Pancreas (tissue), 10 donors: Measurements from ENCODE around the gene RAB41. TPM values are rescaled to one million over a fixed set of nuclear protein-coding genes. Genes with fewer than 3 reads are reported as not detected.
"Not testable (repeated sequence)": the region's sequence is repeated elsewhere in the genome, so short reads cannot be mapped to it uniquely, and the experiment has no call there.

Experiments
- ATAC-seq, 4 donors: fragments of 200-7000 bp; cut with Tn5 transposase; one replicate each; pipeline versions ENCODE4 v1.8.0 to v1.9.1; 2020; ENCODE audit warnings: mild to moderate bottlenecking in 4 of 4, moderate library complexity in 4 of 4
- DNase-seq, 6 donors: peaks; one replicate each; pipeline ENCODE4 v3.0.0-alpha.2; 2020
- FAIRE-seq: peaks from 2 replicates; lab custom pipeline; 2012; peaks lifted over from hg19 to GRCh38; lab: Jason Lieb, UNC
- H3K27ac ChIP-seq, 4 donors: fragments of 200-600 bp; sonication (generic); 1 replicate in 3 of 4; 2 replicates in 1 of 4; pipeline versions ENCODE4 v1.5.0 to v1.8.0; 2020
- H3K27me3 ChIP-seq, 4 donors: fragments of 200-600 bp; one replicate each; pipeline ENCODE4 v1.8.0; 2021
- H3K36me3 ChIP-seq, 3 donors: fragments of 200-600 bp; sonication (generic) in 1 of 3; one replicate each; pipeline versions ENCODE4 v1.5.0 to v1.8.0; 2020 to 2021
- H3K4me1 ChIP-seq, 3 donors: fragments of 200-600 bp; one replicate each; pipeline ENCODE4 v1.8.0; 2021
- H3K4me3 ChIP-seq, 4 donors: fragments of 200-600 bp; sonication (generic) in 2 of 4; one replicate each; pipeline versions ENCODE4 v1.5.0 to v1.8.0; 2020 to 2021
- H3K9me3 ChIP-seq, 4 donors: fragments of 200-600 bp; one replicate each; pipeline ENCODE4 v1.8.0; 2021
- WGBS, 2 donors: extraction: QIAGEN DNeasy Blood & Tissue Kit; methylation state at CpG; one replicate each; pipeline ENCODE4 v1.1.7; 2013; 5-methylcytosine and 5-hydroxymethylcytosine counted together
- intact Hi-C, 3 donors: fragments of 100-400 bp; cut with DNase I; formaldehyde crosslinking; loops; one replicate each; pipeline versions ENCODE4 v1.11.1 to v1.14.2; 2022
- polyA plus RNA-seq, 2 donors: library from polyadenylated mRNA; stranded (reverse); fragments of 200-250 nt; gene quantifications; one replicate each; pipeline ENCODE4 v1.2.3, GENCODE V29; 2013
- total RNA-seq, 6 donors: library from RNA; stranded (reverse); fragmentation: NEBNext Ultra II Directional in 4 of 6; extraction: Animal tissue kit (Norgen Biotek cat#: 25700) in 4 of 6; gene quantifications; one replicate each; pipeline versions ENCODE4 v1.2.1 to v1.2.4, GENCODE V29; 2021 to 2023
- TF ChIP-seq, protein P1 (sequence below), 4 donors: fragments of 200-600 bp; sonication (generic) in 3 of 4; IDR thresholded peaks; one replicate each; pipeline versions ENCODE4 v1.5.0 to v1.8.0; 2021; ENCODE audit warnings: antibody characterized with exemption in 4 of 4
- donor health status: healthy with polysubstance abuse.
- donor health status: DM: no; HTN: no; CAD: no; lungs with moderate emphysema.
- donor health status: DM: no; HTN: no; CAD: no.
- donor health status: control.
- donor health status: control.
- donor health status: Bipolar disorder and iron deficiency.
- donor health status: DM: yes; HTN: yes; CAD: no.
- donor health status: DM: no; HTN: no; CAD: no.
- donor health status: DM: no; HTN: no; CAD: no.
- donor health status: DM: yes; HTN: yes; CAD: no.

Gene RAB41
- total and polyA plus RNA-seq, 8 donors: not detected

DNA sequence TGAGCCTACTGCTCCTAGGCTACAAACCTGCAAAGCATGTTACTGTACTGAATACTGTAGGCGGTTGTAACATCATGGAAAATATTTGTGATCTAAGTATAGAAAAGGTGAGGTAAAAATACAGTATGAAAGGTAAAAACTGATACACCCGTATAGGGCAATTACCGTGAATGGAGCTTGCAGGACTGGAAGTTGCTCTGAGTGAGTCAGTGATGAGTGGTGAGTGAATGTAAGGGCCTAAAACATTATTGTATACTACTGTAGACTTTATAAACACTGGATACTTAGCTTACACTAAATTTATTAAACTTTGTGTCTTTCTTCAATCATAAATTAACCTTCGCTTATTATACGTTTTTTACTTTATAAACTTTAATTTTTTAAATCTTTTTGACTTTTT, 11.6 kb downstream of the RAB41 start:
- no peak overlapping the region for H3K4me3 ChIP-seq
- no peaks in the 10 kb centered on the region for H3K36me3 ChIP-seq
- TF ChIP-seq, protein P1, sequence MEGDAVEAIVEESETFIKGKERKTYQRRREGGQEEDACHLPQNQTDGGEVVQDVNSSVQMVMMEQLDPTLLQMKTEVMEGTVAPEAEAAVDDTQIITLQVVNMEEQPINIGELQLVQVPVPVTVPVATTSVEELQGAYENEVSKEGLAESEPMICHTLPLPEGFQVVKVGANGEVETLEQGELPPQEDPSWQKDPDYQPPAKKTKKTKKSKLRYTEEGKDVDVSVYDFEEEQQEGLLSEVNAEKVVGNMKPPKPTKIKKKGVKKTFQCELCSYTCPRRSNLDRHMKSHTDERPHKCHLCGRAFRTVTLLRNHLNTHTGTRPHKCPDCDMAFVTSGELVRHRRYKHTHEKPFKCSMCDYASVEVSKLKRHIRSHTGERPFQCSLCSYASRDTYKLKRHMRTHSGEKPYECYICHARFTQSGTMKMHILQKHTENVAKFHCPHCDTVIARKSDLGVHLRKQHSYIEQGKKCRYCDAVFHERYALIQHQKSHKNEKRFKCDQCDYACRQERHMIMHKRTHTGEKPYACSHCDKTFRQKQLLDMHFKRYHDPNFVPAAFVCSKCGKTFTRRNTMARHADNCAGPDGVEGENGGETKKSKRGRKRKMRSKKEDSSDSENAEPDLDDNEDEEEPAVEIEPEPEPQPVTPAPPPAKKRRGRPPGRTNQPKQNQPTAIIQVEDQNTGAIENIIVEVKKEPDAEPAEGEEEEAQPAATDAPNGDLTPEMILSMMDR (IDR thresholded peaks at IDR 0.05): no peak
- intact Hi-C loops: no loop called here
- no peaks in the 10 kb centered on the region for H3K4me1 ChIP-seq
- H3K27me3 ChIP-seq: peaks cover 0 to 11% (median 0%) of the 10 kb centered on the region in 4 donors
- no peak overlapping the region for H3K27ac ChIP-seq
- ATAC-seq: no peak
- FAIRE-seq: no peak
- DNase-seq: no peak
- H3K9me3 ChIP-seq: no peaks in the 10 kb centered on the region
- 66 to 88% methylated on average over 5 of the region's 5 CpGs for whole genome bisulfite sequencing, 2 donors

DNA sequence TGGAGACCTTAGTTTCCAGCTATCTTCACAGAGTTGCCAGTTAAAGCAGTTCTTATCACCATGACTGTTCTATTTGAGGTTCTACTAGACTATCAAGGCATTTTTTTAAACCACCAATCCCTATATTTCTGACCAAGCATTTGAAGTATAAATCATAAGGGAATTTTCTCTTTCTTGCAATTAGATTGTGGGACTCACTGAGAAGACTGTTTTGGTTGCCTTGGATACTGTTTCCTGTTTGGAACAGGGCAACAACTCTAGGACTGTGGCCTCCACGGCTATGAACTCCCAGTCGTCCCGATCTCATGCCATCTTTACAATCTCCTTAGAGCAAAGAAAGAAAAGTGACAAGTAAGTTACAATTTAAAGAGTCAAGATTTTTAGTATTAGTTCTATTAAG, 19.7 kb downstream of the RAB41 start:
- TF ChIP-seq, protein P1 (IDR thresholded peaks at IDR 0.05): no peak

DNA sequence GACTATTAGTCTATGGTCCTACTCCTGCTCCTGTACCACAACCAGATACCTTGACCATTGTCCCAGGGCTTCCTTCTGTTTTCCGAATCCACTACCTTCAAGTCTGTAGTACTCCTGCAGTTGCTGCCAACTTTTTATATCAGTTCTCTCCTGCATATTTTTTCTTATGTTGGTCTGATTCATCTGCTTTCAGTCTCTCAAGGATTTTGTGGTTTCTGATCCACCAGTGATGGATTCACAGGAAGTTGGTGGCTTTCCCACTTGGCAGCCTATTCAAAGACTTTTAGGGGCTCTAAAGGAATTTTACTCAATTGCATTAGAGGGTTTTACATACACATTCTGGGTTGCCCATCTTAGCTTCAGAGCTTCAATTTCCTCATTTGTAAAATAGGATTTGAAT, 31.5 kb downstream of the RAB41 start:
- TF ChIP-seq, protein P1 (IDR thresholded peaks at IDR 0.05): no peak
- H3K36me3 ChIP-seq: no peaks in the 10 kb centered on the region
- DNase-seq: no peak
- H3K27ac ChIP-seq: no peak overlapping the region
- no peak for ATAC-seq
- no peak for FAIRE-seq
- intact Hi-C loops: no loop called here
- H3K27me3 ChIP-seq: no peaks in the 10 kb centered on the region
- 84 to 85% methylated on average over 1 of the region's 1 CpG for WGBS, 2 donors
- H3K9me3 ChIP-seq: no peaks in the 10 kb centered on the region
- H3K4me3 ChIP-seq: no peak overlapping the region
- no peaks in the 10 kb centered on the region for H3K4me1 ChIP-seq

More for the DNA sequence above, 19.7 kb downstream of the RAB41 start:
- Histone ChIP-seq H3K4me3 (no peak overlapping the region), H3K27me3 (peaks cover 0 to 12% (median 0%) of the 10 kb centered on the region in 4 donors), H3K27ac (no peak overlapping the region), H3K9me3 (no peaks in the 10 kb centered on the region), H3K4me1 (no peaks in the 10 kb centered on the region), H3K36me3 (no peaks in the 10 kb centered on the region)
- intact Hi-C loops: no loop called here
- DNase-seq: no peak
- no peak for FAIRE-seq
- WGBS, 2 donors: 66 to 68% methylated on average over 3 of the region's 3 CpGs
- ATAC-seq: no peak

DNA sequence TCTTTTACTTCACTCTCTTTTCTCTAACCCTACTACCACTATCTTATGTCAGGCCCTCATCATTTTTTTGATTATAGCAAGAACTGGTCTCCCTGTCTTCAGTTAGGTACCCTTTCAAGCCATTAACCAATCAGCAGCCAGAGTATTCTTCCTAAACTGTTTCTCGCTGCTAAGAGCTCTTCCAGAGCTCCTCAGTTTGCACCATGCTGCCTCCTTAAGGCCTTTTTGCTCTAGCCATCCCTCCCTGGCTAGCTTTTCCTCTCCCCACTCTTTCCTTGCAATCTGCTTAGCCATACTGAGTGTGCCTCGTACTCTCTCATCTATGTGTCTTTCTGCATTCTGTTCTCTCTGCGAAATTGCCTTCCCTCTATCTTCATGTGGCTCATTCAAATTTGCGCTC, 40.8 kb downstream of the RAB41 start:
- WGBS, 2 donors: 77 to 96% methylated on average over 4 of the region's 4 CpGs

DNA sequence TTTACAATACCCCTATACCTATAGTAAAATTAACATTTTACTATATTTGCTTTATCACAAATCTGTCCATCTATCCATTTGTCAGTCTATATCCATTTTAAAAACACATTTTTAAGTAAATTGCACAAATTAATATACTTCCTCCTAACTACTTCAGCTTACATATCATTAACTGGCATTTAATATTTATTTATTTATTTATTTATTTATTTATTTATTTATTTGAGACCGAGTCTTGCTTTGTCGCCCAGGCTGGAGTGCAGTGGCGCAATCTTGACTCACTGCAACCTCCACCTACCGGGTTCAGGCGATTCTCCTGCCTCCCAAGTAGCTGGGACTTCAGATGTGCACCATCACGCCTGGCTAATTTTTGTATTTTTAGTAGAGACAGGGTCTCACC, 41.7 kb downstream of the RAB41 start:
- H3K4me3 ChIP-seq, FAIRE-seq, H3K36me3 ChIP-seq, H3K4me1 ChIP-seq, H3K27ac ChIP-seq, H3K9me3 ChIP-seq, ATAC-seq, intact Hi-C loops, DNase-seq: not testable (repeated sequence)
- WGBS, 2 donors: 90 to 94% methylated on average over 6 of the region's 6 CpGs
- peaks cover 0 to 11% (median 0%) of the 10 kb centered on the region in 4 donors for H3K27me3 ChIP-seq

More for the DNA sequence above, 40.8 kb downstream of the RAB41 start:
- Histone ChIP-seq H3K4me3 (no peak overlapping the region), H3K4me1 (no peaks in the 10 kb centered on the region), H3K36me3 (no peaks in the 10 kb centered on the region), H3K27ac (no peak overlapping the region), H3K9me3 (no peaks in the 10 kb centered on the region), H3K27me3 (peaks cover 0 to 11% (median 0%) of the 10 kb centered on the region in 4 donors)
- no peak for ATAC-seq
- intact Hi-C loops: no loop called here
- no peak for FAIRE-seq
- TF ChIP-seq, protein P1 (IDR thresholded peaks at IDR 0.05): no peak
- no peak for DNase-seq
